Body of pancreas (tissue), 4 donors: ENCODE measurements around the gene GOT1. TPM values are rescaled to one million over a fixed set of nuclear protein-coding genes. Genes with fewer than 3 reads are reported as not detected.
A peak's percentile ranks its signal among the peaks of the same experiment; 100 is the strongest.

ENCODE experiments used
- ATAC-seq: fragments of 150-250 bp; one replicate; pipeline ENCODE4 v1.9.1; 2016
- DNase-seq, 4 donors: peaks; one replicate each; pipeline ENCODE4 v3.0.0-alpha.2; 2019
- H3K27ac ChIP-seq, 4 donors: fragments of 200-600 bp; sonication (generic); 1 replicate in 3 of 4; 2 replicates in 1 of 4; pipeline versions ENCODE4 v1.5.1 to v1.6.1; 2016 to 2019; ENCODE audit warnings: mild to moderate bottlenecking in 1 of 4, mixed read lengths in 1 of 4, moderate library complexity in 1 of 4
- H3K27me3 ChIP-seq, 2 donors: fragments of 200-600 bp; sonication (generic); one replicate each; pipeline ENCODE4 v1.6.0; 2016; ENCODE audit warnings: mild to moderate bottlenecking in 1 of 2
- H3K36me3 ChIP-seq, 2 donors: fragments of 200-600 bp; sonication (generic); replicated peaks in 1 of 2; 2 replicates each; pipeline ENCODE4 v1.5.1; 2016; ENCODE audit warnings: low read depth in 2 of 2; ENCODE audit not compliant: insufficient read depth in 1 of 2
- H3K4me1 ChIP-seq: fragments of 200-600 bp; sonication (generic); one replicate; pipeline ENCODE4 v1.6.0; 2016
- H3K4me3 ChIP-seq, 2 donors: fragments of 200-600 bp; sonication (generic); 1 replicate in 1 of 2; 2 replicates in 1 of 2; pipeline ENCODE4 v1.5.1; 2016 to 2019
- H3K9me3 ChIP-seq, 3 donors: fragments of 200-600 bp; sonication (generic); 1 replicate in 2 of 3; 2 replicates in 1 of 3; pipeline ENCODE4 v1.5.1; 2016
- CTCF ChIP-seq, 7 experiments: fragments of 450-650 bp in 4 of 7; fragments of 200-600 bp in 3 of 7; sonication (generic) in 3 of 7; IDR thresholded peaks; one replicate each; pipeline ENCODE4 v1.5.1; 2016 to 2019; ENCODE audit warnings: antibody characterized with exemption in 7 of 7
- POLR2A ChIP-seq, 3 donors: fragments of 450-650 bp; IDR thresholded peaks; one replicate each; pipeline ENCODE4 v1.6.1; 2016; ENCODE audit warnings: antibody characterized with exemption in 3 of 3, mild to moderate bottlenecking in 2 of 3
- WGBS, 2 donors: methylation state at CpG; one replicate each; pipeline ENCODE4 v1.1.5; 2017; 5-methylcytosine and 5-hydroxymethylcytosine counted together
- intact Hi-C: fragments of 100-400 bp; cut with DNase I; formaldehyde crosslinking; loops from one replicate; pipeline ENCODE4 v1.15.1; 2023
- total RNA-seq, 2 donors: library from RNA; depleted of rRNA; stranded (reverse); fragments of >200 nt; gene quantifications; one replicate each; pipeline ENCODE4 v1.1.0, GENCODE V29; 2016

Gene GOT1
- total RNA-seq, 2 donors from 2014 or later: 7.3 to 14.8 TPM

DNA sequence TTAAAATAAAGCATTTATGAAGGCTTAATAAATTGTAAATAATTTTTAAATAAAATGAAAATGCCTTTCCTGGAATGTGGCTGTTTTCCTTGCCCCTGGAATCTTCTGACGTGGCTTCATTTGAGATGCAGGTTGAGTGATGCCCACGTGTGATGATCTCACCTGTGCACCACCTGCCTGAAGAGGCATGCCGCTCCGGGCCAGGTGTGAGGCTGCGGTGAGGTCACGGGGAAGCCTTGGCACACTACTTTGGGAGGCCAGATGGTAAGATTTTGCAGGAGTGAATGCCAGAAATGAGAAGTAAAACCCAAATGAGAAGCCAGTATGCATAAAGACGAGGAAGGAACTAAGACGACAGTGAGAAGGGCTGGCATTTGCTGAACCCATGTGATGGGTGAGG, 36.2 kb downstream of the GOT1 start:
- ATAC-seq: no peak
- no peaks in the 10 kb centered on the region for H3K27me3 ChIP-seq
- H3K4me1 ChIP-seq: peaks cover 8% of the 10 kb centered on the region
- no peak overlapping the region for H3K27ac ChIP-seq
- H3K4me3 ChIP-seq: no peak overlapping the region
- peak; percentile 18 to 53 (median 32) for DNase-seq
- no peaks in the 10 kb centered on the region for H3K9me3 ChIP-seq
- peaks cover 0 to 5% of the 10 kb centered on the region in 2 donors for H3K36me3 ChIP-seq
- WGBS, 2 donors: 49 to 64% methylated on average over 8 of the region's 8 CpGs
- TF ChIP-seq CTCF (IDR thresholded peaks at IDR 0.05) (no peak), POLR2A (IDR thresholded peaks at IDR 0.05) (no peak)
- intact Hi-C loops: loop anchor here (5.0 kb wide), 1 partner anchor 218 kb away; no protein-coding TSS in a partner anchor

DNA sequence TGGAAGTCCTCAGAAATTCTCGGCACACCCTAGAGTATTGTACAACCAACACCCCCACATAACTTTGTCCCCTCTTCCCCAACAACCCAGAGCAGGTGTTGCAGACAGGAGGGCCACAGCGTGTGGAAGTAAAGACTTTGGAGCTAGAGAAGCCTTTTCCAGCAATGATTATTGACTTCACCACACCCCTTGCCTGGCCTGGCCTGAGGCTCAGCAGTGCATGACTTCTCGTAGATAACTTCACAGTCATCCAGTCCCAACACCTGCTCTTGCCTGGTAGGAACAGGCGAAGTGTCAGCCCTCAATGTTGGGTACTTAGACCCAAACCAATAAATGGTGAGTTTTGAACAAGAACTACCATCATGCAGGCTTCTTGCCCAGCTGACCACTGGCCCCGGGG, 36.7 kb downstream of the GOT1 start:
- Histone ChIP-seq H3K4me3 (no peak overlapping the region), H3K9me3 (no peaks in the 10 kb centered on the region), H3K36me3 (peaks cover 0 to 5% of the 10 kb centered on the region in 2 donors), H3K27me3 (no peaks in the 10 kb centered on the region), H3K27ac (no peak overlapping the region), H3K4me1 (peaks cover 8% of the 10 kb centered on the region)
- 84 to 87% methylated on average over 5 of the region's 5 CpGs for WGBS, 2 donors
- ATAC-seq (no peak), DNase-seq (no peak)
- intact Hi-C loops: loop anchor here (5.0 kb wide), 1 partner anchor 219 kb away; no protein-coding TSS in a partner anchor
- TF ChIP-seq POLR2A (IDR thresholded peaks at IDR 0.05): no peak
- no peak for TF ChIP-seq CTCF (IDR thresholded peaks at IDR 0.05)

DNA sequence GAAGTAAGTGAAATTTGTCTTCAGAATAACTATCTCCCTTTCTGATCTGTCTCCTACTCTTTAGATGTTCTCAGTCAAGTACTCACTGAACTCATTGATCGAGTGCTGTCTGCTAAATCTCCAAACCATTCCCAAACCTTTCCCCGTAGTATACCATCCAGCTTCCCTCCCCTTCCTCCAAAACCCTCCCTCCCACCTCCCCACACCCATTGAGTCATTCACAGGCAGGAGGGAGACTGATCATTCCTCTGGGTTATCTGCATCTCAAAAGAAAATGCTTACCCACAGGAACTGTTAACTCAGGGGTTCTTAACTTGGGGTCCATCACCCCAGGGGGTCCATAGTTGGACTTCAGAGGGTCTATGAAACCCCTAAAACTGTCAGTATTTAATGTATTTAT, 37.4 kb downstream of the GOT1 start:
- intact Hi-C loops: loop anchor here (5.0 kb wide), 1 partner anchor 219 kb away; no protein-coding TSS in a partner anchor
- Histone ChIP-seq H3K27me3 (no peaks in the 10 kb centered on the region), H3K9me3 (no peaks in the 10 kb centered on the region), H3K4me3 (no peak overlapping the region), H3K4me1 (peaks cover 8% of the 10 kb centered on the region), H3K36me3 (peaks cover 0 to 5% of the 10 kb centered on the region in 2 donors), H3K27ac (no peak overlapping the region)
- no peak for ATAC-seq
- 42 to 48% methylated on average over 2 of the region's 2 CpGs for WGBS, 2 donors
- no peak for TF ChIP-seq CTCF (IDR thresholded peaks at IDR 0.05)
- DNase-seq: no peak

DNA sequence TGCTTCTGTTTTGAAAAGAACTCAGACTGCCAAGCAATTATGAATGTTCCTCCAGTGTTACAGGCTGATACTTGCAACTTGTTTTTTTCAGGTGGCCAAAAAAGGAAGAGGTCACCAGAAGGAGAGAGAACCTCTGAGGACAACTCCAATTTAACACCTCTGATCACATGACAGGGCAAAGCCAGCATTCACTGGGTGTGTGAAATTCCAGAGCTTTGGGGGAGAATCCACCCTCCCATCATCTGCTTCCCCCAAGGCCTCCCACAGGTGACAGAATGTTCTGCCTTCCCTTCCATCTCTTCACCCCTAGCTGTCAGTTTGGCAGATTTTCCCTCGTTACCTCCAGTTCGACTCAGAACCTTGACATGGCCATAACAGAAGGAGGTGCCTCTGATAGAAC, 39.1 kb downstream of the GOT1 start:
- Histone ChIP-seq H3K27me3 (no peaks in the 10 kb centered on the region), H3K27ac (no peak overlapping the region), H3K4me3 (no peak overlapping the region), H3K36me3 (no peaks in the 10 kb centered on the region), H3K4me1 (peaks cover 8% of the 10 kb centered on the region), H3K9me3 (no peaks in the 10 kb centered on the region)
- intact Hi-C loops: loop anchor here (5.0 kb wide), 1 partner anchor 221 kb away; no protein-coding TSS in a partner anchor
- DNase-seq (no peak), ATAC-seq (no peak)
- 87 to 94% methylated on average over 2 of the region's 2 CpGs for WGBS, 2 donors
- TF ChIP-seq POLR2A (IDR thresholded peaks at IDR 0.05): no peak
- TF ChIP-seq CTCF (IDR thresholded peaks at IDR 0.05): no peak
